Measurements from ENCODE around the gene SORL1. TPM values are rescaled to one million over a fixed set of nuclear protein-coding genes. Genes with fewer than 3 reads are reported as not detected.

Gene SORL1
- total and polyA plus RNA-seq, 2 of the 13 experiments (the other 11 are each of a cell fraction or from before 2014, with no cell fraction given), result 21.3 to 148 TPM

- Histone ChIP-seq H3K27me3 (ENCODE audit: control insufficient read depth in 1 of 2, insufficient read depth in 2 of 2, low read length in 2 of 2) (0 out of 5 replicates have a peak, but pooled peaks cover 0 to 2% of the 10 kb centered on the region in 2 experiments), H3K4me3 (replicated peaks in 1 of 3; ENCODE audit: insufficient read depth in 1 of 3, low read depth in 2 of 3, low read length in 3 of 3) (no peak overlapping the region), H3K4me2 (ENCODE audit: low read depth, low read length) (no peak overlapping the region), H4K20me1 (ENCODE audit: insufficient read depth, low read length) (no peaks in the 10 kb centered on the region), H3K36me3 (replicated peaks in 1 of 2; ENCODE audit: control insufficient read depth in 1 of 2, insufficient read depth in 2 of 2, low read length in 2 of 2) (no peaks in the 10 kb centered on the region), H2AFZ (ENCODE audit: low read length) (no peak overlapping the region), H3K9ac (ENCODE audit: insufficient read depth, low read depth, low read length) (no peak overlapping the region), H3K27ac (ENCODE audit: extremely low read length, insufficient read depth, low read length) (no peak overlapping the region), H3K4me1 (ENCODE audit: insufficient read depth, low read length) (peaks cover 21% of the 10 kb centered on the region), H3K79me2 (ENCODE audit: insufficient read depth, low read length) (no peaks in the 10 kb centered on the region), H3K9me3 (ENCODE audit: low read length) (no peaks in the 10 kb centered on the region)
- 0 out of 2 replicates have a peak, but pooled peaks have one; percentile 6 for TF ChIP-seq CEBPB (IDR thresholded peaks at IDR 0.05; ENCODE audit: borderline replicate concordance, low read depth, low read length)
- TF ChIP-seq NFKB2 (CRISPR knock-in tag; IDR thresholded peaks at IDR 0.05; ENCODE audit: borderline replicate concordance), result no peak
- no peak for TF ChIP-seq ZMYM3 (CRISPR knock-in tag; IDR thresholded peaks at IDR 0.05)
- ChIA-PET POLR2A (no interaction called here), CTCF (ENCODE audit: low intra/inter-chr PET ratio, low total read pairs) (no interaction called here)
- FAIRE-seq, result no peak
- no peak for DNase-seq (ENCODE audit: low spot score)
- no peak for ATAC-seq
- intact Hi-C loops (cut with micrococcal nuclease; ENCODE audit: unreplicated experiment), result no loop called here
- in situ Hi-C loops (cut with HindIII; ENCODE audit: extremely low pct_ligation_motif_present, low pct_unique_long_range_greater_than_20kb), result no loop called here
- whole genome bisulfite sequencing (ENCODE audit: low lambda C conversion rate), result 36% methylated on average over 4 of the region's 4 CpGs
- no TSS peak for BruUV-seq (replicated peaks)
Observed at GRCh38 chr11:121661880-121662486, 209.9 kb downstream of the SORL1 start.

DNA sequence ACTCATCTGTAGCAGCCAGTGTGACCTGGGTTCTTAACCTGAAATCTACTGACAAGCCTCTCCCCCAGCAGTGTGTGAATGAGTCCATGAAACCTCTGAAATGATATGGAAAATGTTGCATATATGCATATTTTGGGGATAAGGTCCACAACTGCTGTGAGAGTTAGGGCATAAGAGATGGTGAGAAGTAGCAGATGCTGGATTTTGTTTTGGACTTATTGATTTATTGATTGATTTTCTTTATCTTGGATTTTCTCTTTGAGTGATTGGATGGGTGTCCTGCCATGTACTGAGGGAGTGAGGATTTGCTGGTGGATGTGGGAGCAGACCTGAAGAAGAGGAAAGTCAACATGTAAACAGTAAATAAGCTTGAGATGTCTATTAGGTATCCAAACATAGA lies 212.0 kb downstream of the SORL1 start:
- no peak overlapping the region for H3K27ac ChIP-seq (ENCODE audit: extremely low read length, insufficient read depth, low read length)
- H3K36me3 ChIP-seq (replicated peaks in 1 of 2; ENCODE audit: control insufficient read depth in 1 of 2, insufficient read depth in 2 of 2, low read length in 2 of 2), result no peaks in the 10 kb centered on the region
- in situ Hi-C loops (cut with HindIII; ENCODE audit: extremely low pct_ligation_motif_present, low pct_unique_long_range_greater_than_20kb) (no loop called here), intact Hi-C loops (cut with micrococcal nuclease; ENCODE audit: unreplicated experiment) (no loop called here)
- no peak for ATAC-seq
- no TSS peak for BruUV-seq (replicated peaks)
- no peak overlapping the region for H3K9ac ChIP-seq (ENCODE audit: insufficient read depth, low read depth, low read length)
- POLR2A ChIA-PET, result no interaction called here
- peaks cover 12% of the 10 kb centered on the region; the same call in 1 of the 2 replicates for H3K4me1 ChIP-seq (ENCODE audit: insufficient read depth, low read length)
- H2AFZ ChIP-seq (ENCODE audit: low read length), result no peak overlapping the region
- no peaks in the 10 kb centered on the region for H4K20me1 ChIP-seq (ENCODE audit: insufficient read depth, low read length)
- no peak for TF ChIP-seq ZFX (CRISPR knock-in tag; IDR thresholded peaks at IDR 0.05; ENCODE audit: low read depth)
- TF ChIP-seq KAT2B (IDR thresholded peaks at IDR 0.05; ENCODE audit: borderline replicate concordance, low read depth, low read length), result peak; percentile 66; the same call in 1 of the 2 replicates
- no peak for TF ChIP-seq ZNF432 (CRISPR knock-in tag; IDR thresholded peaks at IDR 0.05; ENCODE audit: borderline replicate concordance)
- CTCF ChIA-PET (ENCODE audit: low intra/inter-chr PET ratio, low total read pairs), result no interaction called here
- no peaks in the 10 kb centered on the region for H3K79me2 ChIP-seq (ENCODE audit: insufficient read depth, low read length)
- no peak overlapping the region for H3K4me2 ChIP-seq (ENCODE audit: low read depth, low read length)
- no peak overlapping the region for H3K4me3 ChIP-seq (replicated peaks in 1 of 3; ENCODE audit: insufficient read depth in 1 of 3, low read depth in 2 of 3, low read length in 3 of 3)
- FAIRE-seq, result no peak
- H3K27me3 ChIP-seq (ENCODE audit: control insufficient read depth in 1 of 2, insufficient read depth in 2 of 2, low read length in 2 of 2), result peaks cover 1 to 10% of the 10 kb centered on the region in 2 experiments; a peak in 2 of 5 replicates
- no peak for DNase-seq (ENCODE audit: low spot score)
- H3K9me3 ChIP-seq (ENCODE audit: low read length), result no peaks in the 10 kb centered on the region

All from HepG2 (cell line).